OCI-LY7 (cell line): ENCODE measurements around the gene VPS26B.

Experiments
- CTCF ChIP-seq: fragments of 200-600 bp; sonication (generic); conservative IDR thresholded peaks from 2 replicates; pipeline ENCODE4 v1.5.1; 2014; ENCODE audit warnings: mild to moderate bottlenecking, antibody characterized with exemption, low read length, moderate library complexity, mixed read lengths
- EZH2phosphoT487 ChIP-seq: fragments of 200-600 bp; sonication (generic); IDR thresholded peaks from 2 replicates; pipeline ENCODE4 v1.6.1; 2018; ENCODE audit warnings: low read depth, borderline replicate concordance, mild to moderate bottlenecking, mixed run types, antibody characterized with exemption, low read length, moderate library complexity, mixed read lengths

- no peak for TF ChIP-seq CTCF
- TF ChIP-seq EZH2phosphoT487: no peak
Observed at GRCh38 chr11:134196756-134197155, 27.7 kb upstream of the VPS26B start.
